HEK293 (cell line): ENCODE measurements around the gene ZSCAN26.

ENCODE experiments used
- CTCF ChIA-PET: fragments of 350-600 bp; formaldehyde crosslinking; extraction: SDS; loops from one replicate; lab custom pipeline; 2021; ENCODE audit warnings: antibody characterized with exemption; lab: Yijun Ruan, JAX
- POLR2A ChIA-PET: fragments of 300-600 bp; formaldehyde crosslinking; extraction: SDS; loops from one replicate; lab custom pipeline; 2020; ENCODE audit warnings: antibody characterized with exemption, inconsistent platforms; lab: Yijun Ruan, JAX
- H3K27ac ChIP-seq: fragments of 200-500 bp; sonication (Bioruptor generic); 2 replicates; pipeline ENCODE4 v1.5.1; 2014; ENCODE audit warnings: low read depth, low read length, control low read depth, inconsistent platforms; ENCODE audit errors: extremely low read depth
- H3K36me3 ChIP-seq, 2 experiments: fragments of 200-500 bp in 1 of 2; sonication (Bioruptor generic) in 1 of 2; 1 replicate in 1 of 2; 2 replicates in 1 of 2; pipeline ENCODE4 v1.5.1; 2014 to 2017; ENCODE audit warnings: inconsistent platforms in 2 of 2, low read length in 2 of 2; ENCODE audit not compliant: control insufficient read depth in 2 of 2, insufficient read depth in 1 of 2
- H3K4me1 ChIP-seq: fragments of 200-500 bp; sonication (Bioruptor generic); 2 replicates; pipeline ENCODE4 v1.5.1; 2014; ENCODE audit warnings: mild to moderate bottlenecking, low read length, inconsistent platforms; ENCODE audit not compliant: control insufficient read depth, insufficient read depth
- H3K4me3 ChIP-seq: 2 replicates; pipeline ENCODE4 v1.5.1; 2011; ENCODE audit warnings: low read depth, mild to moderate bottlenecking, control low read depth, low read length, moderate library complexity
- H3K9me3 ChIP-seq: fragments of 200-500 bp; sonication (Bioruptor generic); 2 replicates; pipeline ENCODE4 v1.5.1; 2014; ENCODE audit warnings: low read depth, low read length, inconsistent platforms; ENCODE audit not compliant: control insufficient read depth, insufficient read depth
- BCL11B ChIP-seq: fragments of 450-650 bp; formaldehyde crosslinking; IDR thresholded peaks from 2 replicates; pipeline ENCODE4 v1.5.1; 2016; ENCODE audit warnings: low read depth, missing biosample characterization, missing genetic modification characterization
- EGR2 ChIP-seq: fragments of 450-650 bp; formaldehyde crosslinking; IDR thresholded peaks from 2 replicates; pipeline ENCODE4 v1.5.1; 2016; ENCODE audit warnings: low read depth, missing biosample characterization, missing genetic modification characterization
- KLF8 ChIP-seq: fragments of 450-650 bp; formaldehyde crosslinking; IDR thresholded peaks from 2 replicates; pipeline ENCODE4 v1.5.1; 2016; ENCODE audit warnings: missing biosample characterization, missing genetic modification characterization
- SETDB1 ChIP-seq: IDR thresholded peaks from one replicate; pipeline ENCODE4 v1.6.1; 2017; ENCODE audit warnings: mild to moderate bottlenecking, low read length, moderate library complexity, mixed read lengths; ENCODE audit not compliant: insufficient read length
- SP7 ChIP-seq: fragments of 450-650 bp; formaldehyde crosslinking; IDR thresholded peaks from 2 replicates; pipeline ENCODE4 v1.5.1; 2016; ENCODE audit warnings: missing biosample characterization, missing genetic modification characterization
- WT1 ChIP-seq: fragments of 450-650 bp; formaldehyde crosslinking; IDR thresholded peaks from 2 replicates; pipeline ENCODE4 v1.5.1; 2016; ENCODE audit warnings: missing biosample characterization, missing genetic modification characterization
- YY1 ChIP-seq: fragments of 450-650 bp; formaldehyde crosslinking; IDR thresholded peaks from 2 replicates; pipeline ENCODE4 v1.5.1; 2018; ENCODE audit warnings: missing biosample characterization, missing genetic modification characterization
- ZBTB8A ChIP-seq: fragments of 450-650 bp; formaldehyde crosslinking; IDR thresholded peaks from 2 replicates; pipeline ENCODE4 v1.5.1; 2016; ENCODE audit warnings: missing biosample characterization, missing genetic modification characterization
- ZNF138 ChIP-seq: fragments of 450-650 bp; formaldehyde crosslinking; IDR thresholded peaks from 2 replicates; pipeline ENCODE4 v1.5.1; 2016; ENCODE audit warnings: missing biosample characterization, missing genetic modification characterization, borderline replicate concordance
- ZNF169 ChIP-seq: fragments of 450-650 bp; formaldehyde crosslinking; IDR thresholded peaks from 2 replicates; pipeline ENCODE4 v1.5.1; 2016; ENCODE audit warnings: missing biosample characterization, missing genetic modification characterization
- ZNF211 ChIP-seq: fragments of 450-650 bp; formaldehyde crosslinking; IDR thresholded peaks from 2 replicates; pipeline ENCODE4 v1.5.1; 2016; ENCODE audit warnings: low read depth, missing biosample characterization, missing genetic modification characterization
- ZNF423 ChIP-seq: fragments of 450-650 bp; formaldehyde crosslinking; IDR thresholded peaks from 2 replicates; pipeline ENCODE4 v1.5.1; 2016; ENCODE audit warnings: missing biosample characterization, missing genetic modification characterization
- ZNF426 ChIP-seq: fragments of 450-650 bp; formaldehyde crosslinking; IDR thresholded peaks from 2 replicates; pipeline ENCODE4 v1.5.1; 2017; ENCODE audit warnings: missing biosample characterization, missing genetic modification characterization, mild to moderate bottlenecking, inconsistent platforms, moderate library complexity
- ZNF521 ChIP-seq: fragments of 450-650 bp; formaldehyde crosslinking; IDR thresholded peaks from 2 replicates; pipeline ENCODE4 v1.5.1; 2017; ENCODE audit warnings: missing biosample characterization, mild to moderate bottlenecking, missing genetic modification characterization
- ZNF623 ChIP-seq: fragments of 450-650 bp; formaldehyde crosslinking; IDR thresholded peaks from 2 replicates; pipeline ENCODE4 v1.5.1; 2016; ENCODE audit warnings: missing biosample characterization, missing genetic modification characterization
- ZNF629 ChIP-seq: fragments of 450-650 bp; formaldehyde crosslinking; IDR thresholded peaks from 2 replicates; pipeline ENCODE4 v1.5.1; 2017; ENCODE audit warnings: missing biosample characterization, missing genetic modification characterization
- ZNF768 ChIP-seq: fragments of 450-650 bp; formaldehyde crosslinking; IDR thresholded peaks from 2 replicates; pipeline ENCODE4 v1.5.1; 2018; ENCODE audit warnings: missing biosample characterization, mild to moderate bottlenecking, missing genetic modification characterization
- TF ChIP-seq, protein P1 (sequence below): fragments of 450-650 bp; formaldehyde crosslinking; IDR thresholded peaks from 2 replicates; pipeline ENCODE4 v1.5.1; 2016; ENCODE audit warnings: missing biosample characterization, missing genetic modification characterization
- TF ChIP-seq, protein P2 (sequence below): fragments of 450-650 bp; formaldehyde crosslinking; IDR thresholded peaks from 2 replicates; pipeline ENCODE4 v1.5.0; 2017; ENCODE audit warnings: missing biosample characterization, missing genetic modification characterization, borderline replicate concordance

Gene ZSCAN26

DNA sequence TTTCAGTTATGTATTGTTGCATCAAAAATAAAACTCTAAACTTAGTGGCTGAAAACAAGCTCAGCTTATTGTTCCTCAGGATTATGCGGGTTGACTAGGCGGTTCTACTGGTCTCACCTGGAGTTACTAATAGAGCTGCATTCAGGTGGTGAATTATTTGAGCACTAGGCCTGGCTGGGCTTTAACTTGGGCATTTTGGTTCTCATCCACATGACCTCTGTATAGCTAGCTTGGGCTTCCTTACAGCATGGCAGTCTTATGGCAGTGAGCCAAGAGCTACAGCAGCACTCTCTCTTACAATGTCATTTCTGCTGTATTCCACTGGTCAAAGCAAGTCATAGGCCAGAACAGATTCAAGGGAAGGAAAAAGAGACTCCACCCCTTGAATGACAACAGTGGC lies 16.0 kb downstream of the ZSCAN26 start:
- peaks cover 15 to 51% of the 10 kb centered on the region in 2 experiments for H3K36me3 ChIP-seq
- no peaks in the 10 kb centered on the region for H3K9me3 ChIP-seq
- H3K4me3 ChIP-seq, result no peak overlapping the region
- no peaks in the 10 kb centered on the region for H3K4me1 ChIP-seq
- ChIA-PET CTCF (no interaction called here), POLR2A (interaction anchor here (0.5 to 1.8 kb wide), 6 partner anchors 16 to 780 kb away, joined by 3 to 6 read pairs (median 5); partner anchors contain the start of gene ZSCAN26)
- no peak overlapping the region for H3K27ac ChIP-seq
- no peak for TF ChIP-seq SP7
- peak; percentile 65 for TF ChIP-seq SETDB1
- no peak for TF ChIP-seq ZNF169

DNA sequence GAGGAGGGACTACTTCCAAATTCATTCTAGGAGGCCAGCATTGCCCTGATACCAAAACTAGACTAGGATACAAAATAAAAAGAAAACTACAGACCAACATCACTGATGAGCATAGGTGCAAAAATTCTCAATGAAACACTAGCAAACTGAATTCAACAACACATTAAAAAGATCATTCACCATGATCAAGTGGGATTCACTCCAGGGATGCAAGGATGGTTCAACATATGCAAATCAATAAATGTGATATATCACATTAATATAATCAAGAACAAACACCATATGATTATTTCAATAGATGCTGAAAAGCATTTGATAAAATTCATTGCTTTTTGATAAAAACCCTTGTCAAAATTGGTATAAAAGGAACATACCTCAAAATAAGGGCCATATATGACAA lies 24.6 kb downstream of the ZSCAN26 start:
- Histone ChIP-seq H3K4me3 (no peak overlapping the region), H3K27ac (no peak overlapping the region), H3K9me3 (no peaks in the 10 kb centered on the region), H3K4me1 (no peaks in the 10 kb centered on the region), H3K36me3 (peaks cover 25 to 34% of the 10 kb centered on the region in 2 experiments)
- ChIA-PET CTCF (interaction anchor here (0.7 kb wide), 1 partner anchor 87 kb away, joined by 6 read pairs; no protein-coding TSS in a partner anchor), POLR2A (no interaction called here)
- TF ChIP-seq, protein P1, sequence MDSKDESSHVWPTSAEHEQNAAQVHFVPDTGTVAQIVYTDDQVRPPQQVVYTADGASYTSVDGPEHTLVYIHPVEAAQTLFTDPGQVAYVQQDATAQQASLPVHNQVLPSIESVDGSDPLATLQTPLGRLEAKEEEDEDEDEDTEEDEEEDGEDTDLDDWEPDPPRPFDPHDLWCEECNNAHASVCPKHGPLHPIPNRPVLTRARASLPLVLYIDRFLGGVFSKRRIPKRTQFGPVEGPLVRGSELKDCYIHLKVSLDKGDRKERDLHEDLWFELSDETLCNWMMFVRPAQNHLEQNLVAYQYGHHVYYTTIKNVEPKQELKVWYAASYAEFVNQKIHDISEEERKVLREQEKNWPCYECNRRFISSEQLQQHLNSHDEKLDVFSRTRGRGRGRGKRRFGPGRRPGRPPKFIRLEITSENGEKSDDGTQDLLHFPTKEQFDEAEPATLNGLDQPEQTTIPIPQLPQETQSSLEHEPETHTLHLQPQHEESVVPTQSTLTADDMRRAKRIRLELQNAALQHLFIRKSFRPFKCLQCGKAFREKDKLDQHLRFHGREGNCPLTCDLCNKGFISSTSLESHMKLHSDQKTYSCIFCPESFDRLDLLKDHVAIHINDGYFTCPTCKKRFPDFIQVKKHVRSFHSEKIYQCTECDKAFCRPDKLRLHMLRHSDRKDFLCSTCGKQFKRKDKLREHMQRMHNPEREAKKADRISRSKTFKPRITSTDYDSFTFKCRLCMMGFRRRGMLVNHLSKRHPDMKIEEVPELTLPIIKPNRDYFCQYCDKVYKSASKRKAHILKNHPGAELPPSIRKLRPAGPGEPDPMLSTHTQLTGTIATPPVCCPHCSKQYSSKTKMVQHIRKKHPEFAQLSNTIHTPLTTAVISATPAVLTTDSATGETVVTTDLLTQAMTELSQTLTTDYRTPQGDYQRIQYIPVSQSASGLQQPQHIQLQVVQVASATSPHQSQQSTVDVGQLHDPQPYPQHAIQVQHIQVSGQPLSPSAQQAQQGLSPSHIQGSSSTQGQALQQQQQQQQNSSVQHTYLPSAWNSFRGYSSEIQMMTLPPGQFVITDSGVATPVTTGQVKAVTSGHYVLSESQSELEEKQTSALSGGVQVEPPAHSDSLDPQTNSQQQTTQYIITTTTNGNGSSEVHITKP (tag by site-specific recombination), result no peak
- TF ChIP-seq BCL11B (no peak), ZBTB8A (tag by site-specific recombination) (no peak), SP7 (no peak), ZNF426 (tag by site-specific recombination) (no peak), ZNF629 (tag by site-specific recombination) (no peak)

DNA sequence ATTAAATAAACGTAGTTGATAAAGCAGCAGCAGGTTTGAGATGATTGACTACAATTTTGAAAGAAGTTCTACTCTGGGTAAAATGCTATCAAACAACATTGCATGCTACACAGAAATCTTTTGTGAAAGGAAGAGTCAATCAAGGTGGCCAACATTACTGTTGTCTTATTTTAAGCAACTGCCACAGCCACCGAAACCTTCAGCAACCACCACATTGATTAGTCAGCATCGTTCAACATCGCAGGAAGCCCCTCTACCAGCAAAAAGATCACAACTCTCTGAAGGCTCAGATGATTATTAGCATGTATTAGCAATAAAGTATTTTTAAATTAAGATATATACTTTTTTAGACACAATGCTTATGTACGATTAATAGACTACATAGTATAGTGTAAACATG lies 28.4 kb downstream of the ZSCAN26 start:
- Histone ChIP-seq H3K9me3 (no peaks in the 10 kb centered on the region), H3K4me3 (no peak overlapping the region), H3K27ac (no peak overlapping the region), H3K36me3 (peaks cover 16 to 33% of the 10 kb centered on the region in 2 experiments), H3K4me1 (no peaks in the 10 kb centered on the region)
- ChIA-PET POLR2A (interaction anchor here (1.7 kb wide), 1 partner anchor 14 kb away, joined by 4 read pairs; the partner anchor contains the start of gene PGBD1), CTCF (no interaction called here)
- no peak for TF ChIP-seq ZNF623 (tag by site-specific recombination)
- TF ChIP-seq ZNF211, result no peak
- TF ChIP-seq WT1 (tag by site-specific recombination), result no peak
- TF ChIP-seq, all 188 proteins: peak for 0

DNA sequence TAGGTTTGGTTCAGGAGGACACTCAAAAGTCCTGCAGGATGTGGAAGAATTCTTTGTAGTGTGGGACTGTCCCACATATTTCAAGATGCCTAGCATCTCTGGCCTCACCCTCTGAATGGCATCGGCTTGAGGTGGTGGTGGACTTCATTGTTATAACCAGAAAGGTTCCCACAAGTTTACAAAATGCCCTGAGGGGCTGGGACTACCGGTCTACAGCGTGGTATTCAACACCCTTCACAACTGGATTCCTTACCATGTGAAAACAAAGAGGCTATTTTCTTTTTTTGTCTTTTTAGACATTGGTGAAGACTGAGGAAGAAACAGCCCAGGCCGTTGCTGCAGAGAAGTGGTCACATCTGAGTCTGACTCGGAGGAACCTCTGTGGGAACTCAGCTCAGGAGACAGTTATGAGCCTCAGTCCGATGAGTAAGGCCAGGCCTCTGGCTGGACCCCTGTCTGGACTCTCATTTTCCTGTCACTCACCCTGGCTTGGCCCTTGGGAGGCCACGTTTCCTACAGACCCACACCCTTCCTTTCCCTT lies 29.6 kb downstream of the ZSCAN26 start:
- CTCF ChIA-PET, result no interaction called here
- Histone ChIP-seq H3K9me3 (no peaks in the 10 kb centered on the region), H3K4me1 (no peaks in the 10 kb centered on the region), H3K27ac (no peak overlapping the region), H3K36me3 (peaks cover 21 to 45% of the 10 kb centered on the region in 2 experiments), H3K4me3 (no peak overlapping the region)
- POLR2A ChIA-PET, result no interaction called here
- no peak for TF ChIP-seq KLF8 (tag by site-specific recombination)
- TF ChIP-seq ZNF521 (tag by site-specific recombination), result no peak
- TF ChIP-seq, protein P2, sequence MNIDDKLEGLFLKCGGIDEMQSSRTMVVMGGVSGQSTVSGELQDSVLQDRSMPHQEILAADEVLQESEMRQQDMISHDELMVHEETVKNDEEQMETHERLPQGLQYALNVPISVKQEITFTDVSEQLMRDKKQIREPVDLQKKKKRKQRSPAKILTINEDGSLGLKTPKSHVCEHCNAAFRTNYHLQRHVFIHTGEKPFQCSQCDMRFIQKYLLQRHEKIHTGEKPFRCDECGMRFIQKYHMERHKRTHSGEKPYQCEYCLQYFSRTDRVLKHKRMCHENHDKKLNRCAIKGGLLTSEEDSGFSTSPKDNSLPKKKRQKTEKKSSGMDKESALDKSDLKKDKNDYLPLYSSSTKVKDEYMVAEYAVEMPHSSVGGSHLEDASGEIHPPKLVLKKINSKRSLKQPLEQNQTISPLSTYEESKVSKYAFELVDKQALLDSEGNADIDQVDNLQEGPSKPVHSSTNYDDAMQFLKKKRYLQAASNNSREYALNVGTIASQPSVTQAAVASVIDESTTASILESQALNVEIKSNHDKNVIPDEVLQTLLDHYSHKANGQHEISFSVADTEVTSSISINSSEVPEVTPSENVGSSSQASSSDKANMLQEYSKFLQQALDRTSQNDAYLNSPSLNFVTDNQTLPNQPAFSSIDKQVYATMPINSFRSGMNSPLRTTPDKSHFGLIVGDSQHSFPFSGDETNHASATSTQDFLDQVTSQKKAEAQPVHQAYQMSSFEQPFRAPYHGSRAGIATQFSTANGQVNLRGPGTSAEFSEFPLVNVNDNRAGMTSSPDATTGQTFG (tag by site-specific recombination), result no peak
- TF ChIP-seq ZNF768 (tag by site-specific recombination), result no peak
- TF ChIP-seq ZNF423 (tag by site-specific recombination), result no peak
- TF ChIP-seq YY1 (tag by site-specific recombination), result no peak
- no peak for TF ChIP-seq EGR2 (tag by site-specific recombination)
- no peak for TF ChIP-seq ZNF138 (tag by site-specific recombination)
